Left ventricle myocardium inferior (tissue), 1 donor: ENCODE measurements around the gene NT5M. TPM values are rescaled to one million over a fixed set of nuclear protein-coding genes. Genes with fewer than 3 reads are reported as not detected.

Experiments
- DNase-seq: peaks from one replicate; pipeline ENCODE4 v3.0.0-alpha.2; 2020
- H3K27ac ChIP-seq: fragments of 200-600 bp; replicated peaks from 2 replicates; pipeline ENCODE4 v1.8.0; 2021
- H3K27me3 ChIP-seq: fragments of 200-600 bp; 2 replicates; pipeline ENCODE4 v1.8.0; 2021; ENCODE audit warnings: low read depth
- H3K36me3 ChIP-seq: fragments of 200-600 bp; 2 replicates; pipeline ENCODE4 v1.8.0; 2021
- H3K4me1 ChIP-seq: fragments of 200-600 bp; 2 replicates; pipeline ENCODE4 v1.8.0; 2021
- H3K4me3 ChIP-seq: fragments of 200-600 bp; 2 replicates; pipeline ENCODE4 v1.8.0; 2021; ENCODE audit warnings: mild to moderate bottlenecking, moderate library complexity
- H3K9me3 ChIP-seq: fragments of 200-600 bp; replicated peaks from 2 replicates; pipeline ENCODE4 v1.8.0; 2021
- intact Hi-C: fragments of 100-400 bp; cut with micrococcal nuclease; formaldehyde crosslinking; loops from one replicate; pipeline ENCODE4 v1.11.0; 2022
- total RNA-seq: library from RNA; stranded (reverse); fragmentation: NEBNext Ultra II Directional; extraction: Animal tissue kit (Norgen Biotek cat#: 25700); gene quantifications from one replicate; pipeline ENCODE4 v1.2.1, GENCODE V29; 2021
- TF ChIP-seq, protein P1 (sequence below): fragments of 200-600 bp; IDR thresholded peaks from 2 replicates; pipeline ENCODE4 v1.8.0; 2021; ENCODE audit warnings: antibody characterized with exemption, mild to moderate bottlenecking, borderline replicate concordance
- donor health status: DM: no; HTN: yes; CAD: no; lungs with severe emphysema.

NT5M gene
- total RNA-seq, 1 donor from 2014 or later: 11.2 TPM

DNA sequence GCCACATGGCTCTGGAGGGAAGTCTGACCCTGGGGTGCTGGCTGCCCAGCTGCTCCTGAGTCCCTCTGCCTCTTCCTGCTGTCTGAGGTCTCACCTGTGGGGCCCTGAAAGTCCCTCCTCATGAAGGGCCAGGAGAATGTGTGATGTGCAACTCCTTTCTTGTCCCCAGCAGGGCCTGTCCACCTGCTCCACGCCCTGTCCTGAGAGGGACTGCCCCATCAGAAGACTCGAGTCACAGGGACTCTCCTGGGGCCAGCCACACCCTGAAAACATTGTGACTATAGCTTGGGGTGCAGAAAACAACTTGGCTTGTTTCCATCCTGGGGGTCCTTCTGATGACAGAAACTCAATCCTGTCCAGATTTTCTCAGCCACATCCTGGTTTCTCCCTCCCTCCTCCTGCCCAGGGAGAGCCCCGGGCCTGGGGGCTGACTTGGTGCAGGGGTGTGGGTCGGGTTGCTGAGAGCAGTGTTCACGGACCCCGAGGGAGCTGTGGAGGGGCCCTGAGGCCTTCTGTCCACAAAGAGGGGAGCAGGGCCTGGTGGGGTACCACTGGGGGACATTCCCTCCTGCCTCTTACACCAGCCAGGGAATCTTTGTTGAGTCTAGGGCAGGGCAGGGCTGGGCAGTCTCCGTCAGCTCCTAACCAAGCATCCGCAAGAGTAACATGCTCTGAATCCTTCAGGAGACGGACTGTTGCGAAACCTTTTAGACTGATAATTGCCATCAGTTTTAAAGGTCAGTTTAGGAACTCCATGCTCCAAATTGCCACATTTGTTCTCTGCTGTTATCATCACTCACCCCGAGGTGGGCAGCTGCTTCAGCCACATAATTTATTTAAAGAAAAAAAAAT, 45.9 kb downstream of the NT5M start:
- no peaks in the 10 kb centered on the region for H3K9me3 ChIP-seq
- no peak for DNase-seq

DNA sequence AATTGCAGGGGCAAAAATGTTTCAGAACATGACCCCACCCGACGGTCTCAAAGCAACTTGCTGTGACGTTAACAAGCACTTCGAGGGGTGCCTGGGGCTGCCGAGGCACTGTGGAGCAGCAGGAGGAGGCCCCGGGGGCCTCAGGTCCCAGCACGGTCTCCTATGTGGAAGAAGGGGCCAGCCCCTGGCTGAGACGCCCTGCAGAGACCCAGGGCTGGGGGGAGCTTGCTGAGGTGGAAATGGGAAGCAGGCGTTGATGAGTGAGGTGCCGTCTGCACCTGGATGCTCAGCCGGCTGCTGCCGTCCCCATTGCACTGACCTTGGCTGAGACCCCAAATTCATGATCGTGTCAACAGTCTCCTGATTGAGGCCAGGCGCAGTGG, 46.5 kb downstream of the NT5M start:
- peaks cover 12% of the 10 kb centered on the region for H3K4me1 ChIP-seq
- no peak overlapping the region for H3K27ac ChIP-seq
- TF ChIP-seq, protein P1, sequence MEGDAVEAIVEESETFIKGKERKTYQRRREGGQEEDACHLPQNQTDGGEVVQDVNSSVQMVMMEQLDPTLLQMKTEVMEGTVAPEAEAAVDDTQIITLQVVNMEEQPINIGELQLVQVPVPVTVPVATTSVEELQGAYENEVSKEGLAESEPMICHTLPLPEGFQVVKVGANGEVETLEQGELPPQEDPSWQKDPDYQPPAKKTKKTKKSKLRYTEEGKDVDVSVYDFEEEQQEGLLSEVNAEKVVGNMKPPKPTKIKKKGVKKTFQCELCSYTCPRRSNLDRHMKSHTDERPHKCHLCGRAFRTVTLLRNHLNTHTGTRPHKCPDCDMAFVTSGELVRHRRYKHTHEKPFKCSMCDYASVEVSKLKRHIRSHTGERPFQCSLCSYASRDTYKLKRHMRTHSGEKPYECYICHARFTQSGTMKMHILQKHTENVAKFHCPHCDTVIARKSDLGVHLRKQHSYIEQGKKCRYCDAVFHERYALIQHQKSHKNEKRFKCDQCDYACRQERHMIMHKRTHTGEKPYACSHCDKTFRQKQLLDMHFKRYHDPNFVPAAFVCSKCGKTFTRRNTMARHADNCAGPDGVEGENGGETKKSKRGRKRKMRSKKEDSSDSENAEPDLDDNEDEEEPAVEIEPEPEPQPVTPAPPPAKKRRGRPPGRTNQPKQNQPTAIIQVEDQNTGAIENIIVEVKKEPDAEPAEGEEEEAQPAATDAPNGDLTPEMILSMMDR: no peak
- DNase-seq: no peak
- intact Hi-C loops: loop anchor here (10.0 kb wide), 3 partner anchors 145 to 295 kb away; partner anchors contain the start of gene RASD1
- no peaks in the 10 kb centered on the region for H3K9me3 ChIP-seq
- H3K36me3 ChIP-seq: no peaks in the 10 kb centered on the region
- H3K27me3 ChIP-seq: no peaks in the 10 kb centered on the region
- no peak overlapping the region for H3K4me3 ChIP-seq

More for the DNA sequence above, 45.9 kb downstream of the NT5M start:
- Histone ChIP-seq H3K27me3 (no peaks in the 10 kb centered on the region), H3K4me3 (no peak overlapping the region), H3K27ac (no peak overlapping the region), H3K36me3 (no peaks in the 10 kb centered on the region), H3K4me1 (peaks cover 12% of the 10 kb centered on the region)
- intact Hi-C loops: no loop called here
- TF ChIP-seq, protein P1: no peak

DNA sequence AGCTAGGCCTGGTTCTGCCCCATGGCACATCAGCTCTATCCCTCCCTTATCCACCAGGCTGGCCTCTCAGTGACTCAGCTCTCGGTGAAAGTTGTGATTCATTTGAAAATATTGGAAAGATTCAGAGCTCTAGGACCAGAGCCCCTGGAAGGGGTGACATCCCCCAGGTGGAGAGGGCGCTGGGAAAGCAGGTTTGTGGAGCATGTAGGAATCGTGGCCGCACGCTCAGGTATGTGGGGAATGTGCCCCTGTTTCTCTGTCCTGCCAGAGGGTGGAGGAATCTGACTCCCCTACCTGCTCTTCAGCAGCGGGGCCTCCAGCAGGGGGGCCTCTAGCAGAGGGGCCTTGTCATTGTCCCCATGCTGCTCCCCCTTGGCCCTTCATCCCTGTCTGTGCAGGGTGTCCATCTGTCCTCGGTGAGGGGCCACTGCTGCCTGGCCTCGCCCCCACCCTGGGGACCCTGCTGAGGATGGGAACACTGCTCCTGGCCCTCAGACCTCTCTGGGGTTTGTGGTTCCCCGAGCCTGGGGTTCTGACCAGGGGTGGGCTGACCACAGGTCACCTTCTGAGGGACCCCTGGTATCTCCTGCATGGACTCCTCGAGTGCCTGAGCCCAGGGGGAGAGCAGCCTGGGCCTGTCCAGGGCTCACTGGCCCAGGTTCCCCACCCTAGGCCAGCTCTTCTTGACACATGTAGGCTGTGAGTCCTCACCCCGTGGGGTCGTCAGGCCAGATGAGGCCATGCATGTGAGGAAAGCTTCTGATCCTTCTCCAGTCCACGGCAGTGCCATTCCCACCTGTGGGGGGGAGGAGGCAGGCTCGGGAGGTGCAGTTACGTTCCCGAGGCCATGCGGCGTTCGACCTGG, 47.5 kb downstream of the NT5M start:
- Histone ChIP-seq H3K4me1 (peaks cover 19% of the 10 kb centered on the region), H3K9me3 (no peaks in the 10 kb centered on the region), H3K27ac (no peak overlapping the region), H3K27me3 (no peaks in the 10 kb centered on the region), H3K36me3 (no peaks in the 10 kb centered on the region), H3K4me3 (no peak overlapping the region)
- intact Hi-C loops: loop anchor here (10.0 kb wide), 3 partner anchors 144 to 294 kb away; partner anchors contain the start of gene RASD1
- DNase-seq: no peak
- TF ChIP-seq, protein P1: no peak

DNA sequence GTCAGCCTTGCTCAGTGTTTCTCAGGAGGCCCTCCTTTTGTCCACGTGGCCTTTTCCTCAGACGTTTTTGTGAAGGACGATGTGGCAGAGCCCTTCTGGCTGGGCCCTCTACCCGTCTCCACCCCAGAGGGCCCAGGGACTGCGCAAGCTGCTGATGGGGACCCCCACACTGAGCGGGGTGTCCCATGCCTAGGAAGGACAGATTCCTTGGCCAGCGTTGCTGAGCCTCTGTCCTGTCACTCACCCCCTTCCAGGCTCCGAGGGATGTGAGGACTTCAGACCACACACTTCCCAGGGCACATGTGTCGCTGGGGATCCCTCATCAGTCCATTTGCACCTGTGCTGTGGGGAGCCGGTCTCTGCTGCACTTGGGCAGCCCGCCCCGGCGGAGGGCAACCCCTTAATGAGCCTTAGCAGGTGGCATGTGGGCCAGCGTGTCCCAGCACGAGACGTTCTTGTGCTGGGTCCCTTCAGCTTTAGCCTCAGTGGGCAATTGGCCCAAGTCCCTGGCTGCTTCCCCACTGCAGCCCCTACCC, 48.3 kb downstream of the NT5M start:
- H3K27me3 ChIP-seq: no peaks in the 10 kb centered on the region
- intact Hi-C loops: loop anchor here (10.0 kb wide), 3 partner anchors 143 to 293 kb away; partner anchors contain the start of gene RASD1
- TF ChIP-seq, protein P1: no peak
- DNase-seq: no peak
- peak overlapping the region; percentile 56 for H3K27ac ChIP-seq
- no peaks in the 10 kb centered on the region for H3K9me3 ChIP-seq
- H3K4me3 ChIP-seq: no peak overlapping the region
- H3K36me3 ChIP-seq: no peaks in the 10 kb centered on the region
- peaks cover 19% of the 10 kb centered on the region for H3K4me1 ChIP-seq
